NT2/D1 (cell line): Measurements from ENCODE around the gene RBM47.
"Not testable (repeated sequence)": the region's sequence is repeated elsewhere in the genome, so short reads cannot be mapped to it uniquely, and the experiment has no call there.

Source experiments
- DNase-seq: peaks from one replicate; pipeline ENCODE4 v3.0.0-alpha.2; 2011; ENCODE audit warnings: low read depth, low spot score
- H3K27me3 ChIP-seq: 2 replicates; pipeline ENCODE4 v1.6.0; 2011; ENCODE audit warnings: mild to moderate bottlenecking; ENCODE audit not compliant: insufficient read length, insufficient read depth
- H3K36me3 ChIP-seq: 2 replicates; pipeline ENCODE4 v1.6.1; 2011; ENCODE audit warnings: mild to moderate bottlenecking, low read length, mixed read lengths; ENCODE audit not compliant: insufficient read depth, insufficient read length
- H3K4me1 ChIP-seq: 2 replicates; pipeline ENCODE4 v1.5.1; 2011; ENCODE audit not compliant: insufficient read depth, insufficient read length
- H3K4me3 ChIP-seq: 2 replicates; pipeline ENCODE4 v1.5.1; 2011; ENCODE audit warnings: low read depth; ENCODE audit not compliant: insufficient read length
- H3K9ac ChIP-seq: 2 replicates; pipeline ENCODE4 v1.6.0; 2011; ENCODE audit warnings: low read depth; ENCODE audit not compliant: insufficient read length
- H3K9me3 ChIP-seq: 2 replicates; pipeline ENCODE4 v1.5.1; 2011; ENCODE audit warnings: mild to moderate bottlenecking, low read length; ENCODE audit not compliant: insufficient read depth
- SUZ12 ChIP-seq: IDR thresholded peaks from 2 replicates; pipeline ENCODE4 v1.6.1; 2011; ENCODE audit not compliant: insufficient read length, insufficient read depth; ENCODE audit errors: extremely low read depth
- YY1 ChIP-seq: IDR thresholded peaks from 2 replicates; pipeline ENCODE4 v1.6.1; 2011; ENCODE audit not compliant: insufficient read length, insufficient read depth
- ZNF274 ChIP-seq: IDR thresholded peaks from 2 replicates; pipeline ENCODE4 v1.6.1; 2011; ENCODE audit warnings: mild to moderate bottlenecking, low read depth, low read length

The RBM47 gene

DNA sequence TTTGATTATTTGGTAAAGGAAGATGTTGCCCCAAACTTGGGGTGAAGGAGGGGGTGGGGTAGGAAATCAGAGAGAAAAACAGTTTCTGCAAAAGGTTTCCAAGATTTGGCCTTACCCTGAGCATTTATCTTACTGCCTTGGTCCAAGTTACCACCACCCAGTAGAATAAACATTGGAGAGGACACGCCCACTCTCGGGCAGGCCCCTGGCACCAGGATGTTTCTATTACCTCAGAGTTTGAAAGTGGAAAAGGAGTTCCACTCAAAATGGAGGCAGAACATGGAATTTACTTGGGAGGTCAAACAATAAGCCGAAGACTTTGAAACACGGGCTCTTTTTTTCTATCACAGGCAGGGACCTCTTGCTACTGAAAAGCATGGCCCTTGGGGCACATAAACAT, 180.8 kb downstream of the RBM47 start:
- Histone ChIP-seq H3K36me3 (no peaks in the 10 kb centered on the region), H3K27me3 (no peaks in the 10 kb centered on the region), H3K4me3 (no peak overlapping the region), H3K4me1 (no peaks in the 10 kb centered on the region), H3K9ac (no peak overlapping the region), H3K9me3 (no peaks in the 10 kb centered on the region)
- TF ChIP-seq SUZ12, result no peak
- no peak for TF ChIP-seq ZNF274
- TF ChIP-seq YY1, result no peak
- no peak for DNase-seq

DNA sequence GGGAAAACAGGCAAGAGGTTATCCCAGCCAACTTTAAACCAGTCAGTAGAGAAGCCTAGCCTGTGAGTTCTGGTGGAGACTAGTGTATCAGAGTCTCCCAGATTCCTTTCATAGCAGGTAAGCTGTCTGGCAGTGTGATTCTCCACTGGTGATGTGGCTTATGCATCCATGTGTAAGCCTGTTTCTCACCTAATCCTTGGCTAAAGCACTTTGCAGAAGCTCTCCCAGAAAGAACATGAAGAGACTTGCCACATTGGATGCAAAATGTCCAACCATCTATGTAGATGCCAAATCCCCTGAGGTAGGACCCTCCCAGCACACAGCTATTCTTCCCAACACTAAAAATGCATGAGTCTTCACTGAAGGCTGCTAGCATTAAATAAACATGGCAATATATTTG, 182.8 kb downstream of the RBM47 start:
- no peak overlapping the region for H3K9ac ChIP-seq
- H3K9me3 ChIP-seq, result no peaks in the 10 kb centered on the region
- H3K4me1 ChIP-seq, result no peaks in the 10 kb centered on the region
- no peaks in the 10 kb centered on the region for H3K36me3 ChIP-seq
- H3K4me3 ChIP-seq, result no peak overlapping the region
- H3K27me3 ChIP-seq, result no peaks in the 10 kb centered on the region
- DNase-seq, result no peak
- TF ChIP-seq ZNF274 (no peak), SUZ12 (no peak), YY1 (no peak)

DNA sequence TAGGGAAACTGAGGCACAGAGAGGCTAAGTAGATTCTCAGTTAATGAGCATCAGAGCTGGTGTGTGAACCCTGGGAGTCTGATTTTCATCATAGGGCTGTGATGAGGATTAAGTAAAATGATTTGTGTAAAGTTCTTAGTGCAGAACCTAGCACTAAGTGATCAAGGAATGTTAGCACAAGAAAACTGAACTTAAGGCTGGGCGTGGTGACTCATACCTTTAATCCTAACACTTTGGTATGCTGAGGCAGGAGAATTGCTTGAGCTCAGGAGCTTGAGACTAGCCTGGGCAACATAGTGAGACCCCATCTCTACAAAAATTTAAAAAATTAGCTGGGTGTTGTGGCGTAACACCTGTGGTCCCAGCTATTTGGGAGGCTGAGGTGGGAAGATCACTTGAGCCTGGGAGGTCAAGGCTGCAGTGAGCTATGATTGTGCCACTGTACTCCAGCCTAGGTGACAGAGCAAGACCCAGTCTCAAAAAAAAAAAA, 183.4 kb downstream of the RBM47 start:
- H3K9me3 ChIP-seq, H3K4me1 ChIP-seq, H3K9ac ChIP-seq, H3K4me3 ChIP-seq, H3K36me3 ChIP-seq, DNase-seq, H3K27me3 ChIP-seq: not testable (repeated sequence)

DNA sequence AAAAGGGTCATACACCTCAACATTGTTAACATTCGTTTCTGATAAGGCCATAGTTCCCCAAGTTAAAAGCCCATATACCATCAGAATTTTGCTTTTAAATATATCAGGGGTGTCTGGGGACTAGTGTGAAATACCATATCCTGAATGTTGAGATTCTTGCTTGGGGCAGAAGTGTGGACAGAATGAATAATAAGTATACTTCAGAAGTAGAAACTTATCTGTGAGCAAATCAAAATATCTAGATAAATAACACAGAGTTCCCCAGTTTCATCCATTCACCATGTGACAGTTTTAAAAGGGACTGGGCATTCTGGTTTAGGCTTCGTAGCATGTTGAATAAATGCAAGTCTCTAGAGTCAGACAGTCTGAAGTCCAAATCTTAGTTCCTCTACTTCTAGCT, 184.0 kb downstream of the RBM47 start:
- no peaks in the 10 kb centered on the region for H3K36me3 ChIP-seq
- DNase-seq, result no peak
- TF ChIP-seq ZNF274 (no peak), YY1 (no peak), SUZ12 (no peak)
- H3K27me3 ChIP-seq, result no peaks in the 10 kb centered on the region
- no peak overlapping the region for H3K4me3 ChIP-seq
- H3K9ac ChIP-seq, result no peak overlapping the region
- no peaks in the 10 kb centered on the region for H3K9me3 ChIP-seq
- no peaks in the 10 kb centered on the region for H3K4me1 ChIP-seq

DNA sequence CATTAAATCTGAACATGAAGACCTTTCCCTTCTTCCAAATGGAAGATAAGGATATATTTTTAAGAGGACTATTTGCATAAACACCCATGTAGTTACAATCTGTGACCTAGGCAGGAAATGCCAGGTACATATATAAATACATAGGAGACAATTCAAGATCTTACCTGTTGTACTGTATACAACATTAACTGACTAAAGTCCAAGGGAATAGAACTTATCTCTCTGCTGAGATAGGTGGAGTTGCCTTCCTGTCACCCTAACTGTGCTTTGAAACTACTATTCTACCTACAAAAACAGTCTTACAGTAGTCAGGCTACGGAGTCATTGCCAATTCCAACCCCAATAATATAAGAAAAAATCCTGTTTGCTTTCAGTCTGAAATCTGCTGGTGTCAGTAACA, 188.2 kb downstream of the RBM47 start:
- no peak for TF ChIP-seq SUZ12
- TF ChIP-seq YY1, result no peak
- TF ChIP-seq ZNF274, result no peak
- Histone ChIP-seq H3K4me3 (no peak overlapping the region), H3K9me3 (no peaks in the 10 kb centered on the region), H3K27me3 (no peaks in the 10 kb centered on the region), H3K4me1 (no peaks in the 10 kb centered on the region), H3K36me3 (peaks cover 14% of the 10 kb centered on the region), H3K9ac (no peak overlapping the region)
- no peak for DNase-seq

DNA sequence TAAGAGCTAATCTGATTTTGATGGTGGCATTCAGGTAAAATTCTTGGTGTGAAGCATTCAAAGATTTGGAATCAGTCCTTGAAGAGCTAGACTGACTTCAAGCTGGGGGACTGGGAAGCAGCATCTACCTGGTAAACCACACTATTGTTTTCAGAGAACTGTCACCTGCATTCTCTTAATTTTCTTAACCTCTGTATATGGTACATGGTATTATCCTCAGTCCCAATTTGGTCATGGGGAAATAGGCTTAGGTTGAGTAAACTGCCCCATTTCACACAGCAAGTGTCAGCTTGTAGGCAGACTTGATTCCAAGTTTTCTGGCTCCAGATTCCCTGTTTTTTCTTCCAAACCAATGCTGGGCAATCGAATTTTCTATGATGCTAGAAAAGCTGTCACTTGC, 190.1 kb downstream of the RBM47 start:
- no peaks in the 10 kb centered on the region for H3K4me1 ChIP-seq
- no peaks in the 10 kb centered on the region for H3K9me3 ChIP-seq
- TF ChIP-seq ZNF274, result no peak
- TF ChIP-seq YY1, result no peak
- no peak for TF ChIP-seq SUZ12
- no peaks in the 10 kb centered on the region for H3K27me3 ChIP-seq
- H3K36me3 ChIP-seq, result peaks cover 14% of the 10 kb centered on the region
- no peak overlapping the region for H3K9ac ChIP-seq
- DNase-seq, result no peak
- H3K4me3 ChIP-seq, result no peak overlapping the region

DNA sequence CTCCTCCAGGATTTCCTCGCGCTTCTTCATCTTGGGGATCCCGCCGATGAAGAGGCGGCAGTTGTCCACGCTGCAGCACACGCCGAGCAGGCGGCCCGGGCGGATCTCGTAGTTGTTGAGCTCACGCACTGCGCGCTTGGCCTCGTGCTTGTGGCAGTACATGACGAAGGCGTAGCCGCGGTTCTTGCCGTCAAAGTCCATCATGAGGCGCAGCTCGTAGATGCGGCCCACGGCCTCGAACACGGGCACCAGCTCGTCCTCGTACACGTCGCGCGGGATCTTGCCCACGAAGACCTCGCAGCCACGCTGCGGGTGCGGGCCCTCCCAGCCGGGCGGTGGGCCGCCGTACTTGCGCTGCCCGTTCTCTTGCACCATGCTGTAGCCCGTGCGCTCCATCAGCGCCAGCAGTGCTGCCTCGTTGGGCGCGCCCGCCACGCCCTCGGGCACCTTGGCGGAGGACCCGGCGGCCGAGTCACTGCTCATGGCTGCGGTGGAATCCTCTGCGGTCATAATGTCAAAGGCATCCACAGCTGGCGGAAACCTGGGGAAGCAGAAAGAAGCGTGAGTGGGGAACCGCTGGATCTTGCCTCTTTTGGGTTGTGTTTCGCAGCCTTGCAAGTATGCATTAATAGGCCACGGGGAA, 191.2 kb downstream of the RBM47 start:
- no peak for TF ChIP-seq ZNF274
- TF ChIP-seq SUZ12, result no peak
- no peak for TF ChIP-seq YY1
- no peak overlapping the region for H3K4me3 ChIP-seq
- H3K27me3 ChIP-seq, result no peaks in the 10 kb centered on the region
- no peaks in the 10 kb centered on the region for H3K9me3 ChIP-seq
- no peak overlapping the region for H3K9ac ChIP-seq
- no peaks in the 10 kb centered on the region for H3K4me1 ChIP-seq
- peaks cover 14% of the 10 kb centered on the region for H3K36me3 ChIP-seq
- DNase-seq, result no peak
